NCI-H2107 treated with DMSO at 0.1 percent for 48 hours (cell line): ENCODE results near the gene OPRD1.
"Not testable (repeated sequence)": the region's sequence is repeated elsewhere in the genome, so short reads cannot be mapped to it uniquely, and the experiment has no call there.

Experiments used
- DNase-seq: peaks from one replicate; lab custom pipeline; 2025; ENCODE audit not compliant: unreplicated experiment; lab: John Stamatoyannopoulos, UW

Gene OPRD1

GRCh38 chr1:28840928-28841544 is 29.1 kb downstream of the OPRD1 start:
- no peak for DNase-seq

GRCh38 chr1:28845786-28846543 is 34.0 kb downstream of the OPRD1 start:
- DNase-seq: no peak

GRCh38 chr1:28847207-28847606 is 35.2 kb downstream of the OPRD1 start:
- DNase-seq: not testable (repeated sequence)

GRCh38 chr1:28848416-28848815 is 36.4 kb downstream of the OPRD1 start:
- DNase-seq: no peak

GRCh38 chr1:28853093-28853742 is 41.2 kb downstream of the OPRD1 start:
- DNase-seq: no peak

GRCh38 chr1:28854406-28854805 is 42.4 kb downstream of the OPRD1 start:
- DNase-seq: not testable (repeated sequence)

- DNase-seq: no peak
Measured at GRCh38 chr1:28855046-28855445, 43.1 kb downstream of the OPRD1 start.

GRCh38 chr1:28855469-28855951 is 43.5 kb downstream of the OPRD1 start:
- DNase-seq: no peak

- no peak for DNase-seq
Measured at GRCh38 chr1:28855969-28856368, 44.0 kb downstream of the OPRD1 start.

- no peak for DNase-seq
Measured at GRCh38 chr1:28860332-28861073, 48.5 kb downstream of the OPRD1 start.

- no peak for DNase-seq
Measured at GRCh38 chr1:28862571-28863403, 50.8 kb downstream of the OPRD1 start.

- DNase-seq: no peak
Measured at GRCh38 chr1:28864695-28865094, 52.7 kb downstream of the OPRD1 start.

- DNase-seq: no peak
Measured at GRCh38 chr1:28865997-28866650, 54.2 kb downstream of the OPRD1 start.

GRCh38 chr1:28867850-28868249 is 55.9 kb downstream of the OPRD1 start:
- no peak for DNase-seq

GRCh38 chr1:28869952-28870351 is 58.0 kb downstream of the OPRD1 start:
- DNase-seq: no peak

- DNase-seq: no peak
Measured at GRCh38 chr1:28871631-28872401, 59.8 kb downstream of the OPRD1 start.

GRCh38 chr1:28875134-28875533 is 63.2 kb downstream of the OPRD1 start:
- not testable (repeated sequence) for DNase-seq

- peak; percentile 93 for DNase-seq
Measured at GRCh38 chr1:28877132-28877781, 65.3 kb downstream of the OPRD1 start.

- DNase-seq: no peak
Measured at GRCh38 chr1:28878796-28879195, 66.8 kb downstream of the OPRD1 start.
